GM10847 (cell line): ENCODE results near the gene MPP3.

ENCODE experiments used
- POLR2A ChIP-seq: IDR thresholded peaks from 2 replicates; pipeline ENCODE4 v1.6.1; 2011; ENCODE audit not compliant: insufficient read length; ENCODE audit errors: extremely low read depth

Gene MPP3

GRCh38 chr17:43823350-43824084, 9.4 kb downstream of the MPP3 start:
- no peak for TF ChIP-seq POLR2A

- no peak for TF ChIP-seq POLR2A
These were observed 10.3 kb downstream of the MPP3 start for GRCh38 chr17:43822570-43823190.

GRCh38 chr17:43820759-43821158, 12.2 kb downstream of the MPP3 start:
- no peak for TF ChIP-seq POLR2A

GRCh38 chr17:43818966-43819365, 14.0 kb downstream of the MPP3 start:
- no peak for TF ChIP-seq POLR2A

- TF ChIP-seq POLR2A, result no peak
These were observed 15.1 kb downstream of the MPP3 start for GRCh38 chr17:43817826-43818225.

- TF ChIP-seq POLR2A, result no peak
These were observed 16.3 kb downstream of the MPP3 start for GRCh38 chr17:43816336-43817320.

- TF ChIP-seq POLR2A, result no peak
These were observed 18.2 kb downstream of the MPP3 start for GRCh38 chr17:43814714-43815113.

- TF ChIP-seq POLR2A, result no peak
These were observed 18.9 kb downstream of the MPP3 start for GRCh38 chr17:43814026-43814425.

GRCh38 chr17:43813386-43813785, 19.6 kb downstream of the MPP3 start:
- no peak for TF ChIP-seq POLR2A

GRCh38 chr17:43812396-43813265, 20.3 kb downstream of the MPP3 start:
- no peak for TF ChIP-seq POLR2A

- no peak for TF ChIP-seq POLR2A
These were observed 22.1 kb downstream of the MPP3 start for GRCh38 chr17:43810823-43811222.

- TF ChIP-seq POLR2A, result no peak
These were observed 22.7 kb downstream of the MPP3 start for GRCh38 chr17:43810226-43810715.

- TF ChIP-seq POLR2A, result no peak
These were observed 23.8 kb downstream of the MPP3 start for GRCh38 chr17:43809121-43809520.

GRCh38 chr17:43808076-43808475, 24.9 kb downstream of the MPP3 start:
- TF ChIP-seq POLR2A, result no peak
